ENCODE measurements around the gene CANT1.
"Not testable (repeated sequence)": the region's sequence is repeated elsewhere in the genome, so short reads cannot be mapped to it uniquely, and the experiment has no call there.

CANT1 gene

DNA sequence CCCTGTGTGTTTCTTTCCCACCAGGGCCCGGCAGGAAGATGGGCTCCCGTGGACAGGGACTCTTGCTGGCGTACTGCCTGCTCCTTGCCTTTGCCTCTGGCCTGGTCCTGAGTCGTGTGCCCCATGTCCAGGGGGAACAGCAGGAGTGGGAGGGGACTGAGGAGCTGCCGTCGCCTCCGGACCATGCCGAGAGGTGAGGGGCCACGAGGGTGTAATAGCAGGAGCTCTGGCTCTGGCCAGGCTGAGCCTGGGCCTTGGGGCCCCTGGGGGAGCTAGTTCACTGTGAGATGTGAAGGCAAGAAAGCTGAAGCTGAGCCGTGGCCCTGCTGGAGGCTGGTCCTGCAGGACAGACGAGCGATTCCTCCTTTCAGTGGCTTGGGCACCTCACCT is 34.4 kb upstream of the CANT1 start:
- FAIRE-seq: no peak

DNA sequence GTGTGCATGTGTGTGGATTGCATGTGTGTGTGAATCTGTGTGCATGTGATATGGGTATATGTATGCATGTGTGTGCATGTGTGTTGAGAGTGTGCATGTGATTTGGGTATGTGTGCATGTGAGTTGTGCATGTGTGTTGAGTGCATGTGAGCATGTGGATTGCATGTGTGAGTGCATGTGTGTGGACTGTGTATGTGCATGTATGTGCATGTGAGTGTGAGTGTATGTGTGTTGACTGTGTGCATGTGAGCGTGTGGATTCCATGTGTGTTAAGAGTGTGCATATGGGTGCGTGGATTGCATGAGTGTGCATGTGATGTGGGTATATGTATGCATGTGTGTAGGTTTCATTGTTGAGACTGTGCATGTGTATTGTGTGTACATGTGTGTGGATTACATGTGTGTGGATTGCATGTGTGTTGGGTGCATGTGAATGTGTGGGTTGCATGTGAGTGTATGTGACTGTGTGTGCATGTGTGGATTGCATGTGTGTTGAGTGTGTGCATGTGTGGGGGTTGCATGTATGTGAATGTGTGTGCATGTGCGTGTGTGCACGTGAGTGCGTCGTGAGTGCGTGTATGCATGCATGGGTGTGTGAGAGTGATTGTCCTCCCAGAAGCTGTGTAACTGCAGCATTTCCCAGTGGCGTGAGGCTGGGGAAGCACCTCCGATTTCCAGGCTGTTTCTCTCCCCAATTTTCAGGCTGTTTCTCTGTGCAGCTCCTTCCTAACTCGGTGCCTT is 33.8 kb upstream of the CANT1 start:
- DNase-seq (ENCODE audit: insufficient read length, low spot score): no peak
- FAIRE-seq: no peak

More for the DNA sequence above, 34.4 kb upstream of the CANT1 start:
- no peak for DNase-seq (ENCODE audit: insufficient read length, low spot score)

DNA sequence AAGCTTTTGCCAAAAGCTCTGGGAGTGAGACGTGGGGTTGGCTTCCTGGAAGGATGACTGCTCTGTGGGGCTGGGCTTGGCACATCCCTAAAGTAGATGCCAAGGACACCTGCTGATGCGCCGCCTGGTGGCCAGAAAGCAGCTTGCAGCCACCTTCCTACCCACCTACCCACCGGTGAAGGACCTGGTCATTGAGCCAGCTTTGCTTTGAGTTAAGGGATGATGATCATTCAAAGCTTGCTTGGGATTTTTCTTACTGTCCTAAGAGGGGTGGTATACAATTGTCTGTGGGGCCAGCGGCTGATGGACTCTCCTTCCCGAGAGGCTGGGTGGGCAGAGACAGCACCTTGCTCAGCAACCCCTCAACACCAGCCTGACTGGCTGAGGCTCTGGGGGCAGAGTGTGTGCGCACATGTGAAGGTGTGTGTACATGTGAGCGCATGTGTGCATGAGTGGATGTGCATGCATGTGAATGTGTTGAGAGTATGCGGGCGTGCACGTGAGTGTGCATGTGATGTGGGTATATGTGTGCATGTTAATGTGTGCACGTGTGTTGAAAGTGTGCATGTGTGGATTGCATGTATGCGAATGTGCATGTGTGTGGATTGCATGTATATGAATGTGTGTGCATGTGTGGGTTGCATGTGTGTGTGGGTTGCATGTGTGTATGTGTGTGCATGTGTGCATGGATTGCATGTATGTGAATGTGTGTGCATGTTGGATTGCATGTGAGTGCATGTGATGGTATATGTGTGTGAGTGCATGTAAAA is 33.0 kb upstream of the CANT1 start:
- FAIRE-seq: no peak
- DNase-seq (ENCODE audit: insufficient read length, low spot score): no peak

DNA sequence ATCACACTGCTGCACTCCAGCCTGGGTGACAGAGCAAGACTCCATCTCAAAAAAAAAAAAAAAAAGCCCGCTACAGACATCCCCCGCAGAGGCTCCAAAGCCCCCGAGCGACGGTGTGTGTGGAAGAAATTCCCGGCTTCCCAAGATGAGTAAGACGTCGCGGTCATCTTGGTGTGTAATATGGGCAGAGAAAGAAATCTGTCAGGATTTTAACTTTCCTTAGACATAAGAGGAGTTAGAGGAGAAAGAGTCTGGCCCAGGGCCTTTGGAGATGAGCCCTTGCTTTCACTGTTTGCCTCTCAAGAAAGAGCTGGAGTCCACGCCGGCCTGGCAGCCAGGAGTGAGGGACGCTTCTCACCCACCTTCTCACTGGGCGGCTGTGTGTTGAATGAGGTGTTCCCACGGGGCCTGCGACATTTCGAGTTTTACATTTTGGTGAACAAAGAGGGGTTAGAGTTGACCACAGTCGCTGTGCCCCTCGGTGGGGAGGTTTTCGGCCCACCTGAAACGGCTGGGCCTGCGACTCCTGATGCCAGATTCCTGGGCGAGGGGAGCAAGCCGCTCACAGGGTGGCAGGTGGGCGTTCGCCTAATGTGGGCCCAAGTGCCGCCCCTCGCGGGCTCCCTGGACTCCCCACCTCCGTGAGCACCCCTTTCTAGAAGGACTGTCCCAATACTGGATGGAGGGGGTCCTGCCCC is 32.3 kb upstream of the CANT1 start:
- FAIRE-seq: no peak
- DNase-seq (ENCODE audit: insufficient read length, low spot score): no peak

DNA sequence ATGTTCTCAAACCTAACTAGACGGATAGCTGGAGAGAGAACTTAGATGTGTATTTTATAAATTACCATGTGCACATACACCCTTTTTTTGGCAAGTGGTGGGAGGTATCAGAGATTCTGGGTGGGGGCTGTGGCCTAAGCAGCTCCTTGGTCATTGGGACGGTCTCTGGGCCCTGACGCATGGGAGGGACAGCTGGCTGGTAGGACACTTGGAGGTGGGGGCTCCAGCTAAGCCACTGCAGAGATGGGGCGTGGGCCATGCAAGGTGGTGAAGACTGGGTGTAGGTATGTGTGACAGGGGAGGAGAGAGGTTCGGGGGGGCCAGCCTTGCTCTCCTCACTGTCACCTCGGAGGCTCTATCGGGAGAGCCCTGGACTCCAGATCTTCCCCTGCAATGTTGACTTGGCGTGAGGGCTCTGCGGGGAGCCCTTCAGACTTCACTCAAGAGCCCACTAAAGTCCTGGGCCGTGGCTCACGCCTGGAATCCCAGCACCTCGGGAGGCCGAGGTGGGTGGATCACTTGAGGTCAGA is 31.5 kb upstream of the CANT1 start:
- FAIRE-seq (no peak), DNase-seq (ENCODE audit: insufficient read length, low spot score) (no peak)

DNA sequence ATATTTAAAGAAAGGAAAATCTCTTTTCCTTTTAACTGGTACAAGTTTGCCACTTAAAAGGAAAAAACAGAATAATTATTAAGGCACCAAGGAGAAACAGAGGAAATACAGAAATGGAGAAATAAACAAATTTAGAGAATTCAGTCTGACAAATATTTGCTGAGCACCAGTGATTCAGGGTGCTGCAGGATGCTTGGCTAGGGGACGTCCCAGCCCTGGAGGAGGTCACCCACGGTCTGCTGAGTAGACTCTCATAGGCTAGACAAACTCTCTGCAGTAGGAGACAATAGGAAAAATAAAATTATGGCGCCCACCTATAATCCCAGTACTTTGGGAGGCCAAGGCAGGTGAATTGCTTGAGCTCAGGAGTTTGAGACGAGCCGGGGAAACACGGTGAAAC is 30.3 kb upstream of the CANT1 start:
- no peak for DNase-seq (ENCODE audit: insufficient read length, low spot score)
- FAIRE-seq: no peak

DNA sequence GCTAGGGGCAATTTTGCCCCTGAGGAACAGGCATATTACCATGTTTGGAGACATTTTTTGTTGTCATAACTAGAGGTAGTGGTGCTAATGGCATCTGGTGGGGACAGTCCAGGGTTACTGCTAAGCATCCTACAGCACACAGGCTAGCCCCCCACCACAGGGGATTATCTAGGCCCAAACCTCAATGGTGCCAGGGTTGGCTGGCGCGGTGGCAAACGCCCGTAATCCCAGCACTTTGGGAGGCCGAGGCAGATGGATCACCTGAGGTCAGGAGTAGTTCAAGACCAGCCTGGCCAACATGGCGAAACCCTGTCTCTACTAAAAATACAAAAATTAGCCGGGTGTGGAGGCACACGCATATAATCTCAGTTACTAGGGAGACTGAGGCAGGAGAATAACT is 29.6 kb upstream of the CANT1 start:
- no peak for FAIRE-seq
- DNase-seq (ENCODE audit: insufficient read length, low spot score): no peak

DNA sequence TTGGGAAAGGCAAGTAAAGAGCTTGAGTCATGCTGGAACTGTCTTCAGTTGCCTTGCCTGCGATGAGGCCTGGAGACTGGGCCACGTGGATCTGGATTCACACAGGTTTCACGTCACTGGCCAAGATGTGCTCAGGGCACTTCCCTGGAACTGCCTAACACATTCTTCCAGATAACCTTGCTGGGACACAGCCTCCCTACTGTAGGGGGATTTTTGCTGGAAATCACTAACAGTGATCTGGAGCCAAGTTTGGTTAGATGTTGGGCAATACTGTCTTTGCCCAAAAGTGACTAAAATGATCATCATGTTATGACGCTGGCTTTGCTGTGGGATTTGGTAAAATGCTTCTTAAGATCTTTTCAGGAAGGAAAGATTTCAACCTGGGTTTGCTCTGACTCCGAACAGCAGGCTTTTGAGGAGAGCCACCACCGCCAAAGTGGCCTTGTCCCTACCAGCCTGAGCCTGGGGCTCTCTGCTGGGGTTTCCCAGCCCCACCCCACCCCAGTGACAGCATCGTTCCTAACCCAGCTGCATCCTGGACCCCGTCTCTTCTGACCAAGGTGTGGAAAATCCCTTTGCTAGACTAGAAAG is 29.1 kb upstream of the CANT1 start:
- FAIRE-seq: no peak
- DNase-seq (ENCODE audit: insufficient read length, low spot score): no peak

DNA sequence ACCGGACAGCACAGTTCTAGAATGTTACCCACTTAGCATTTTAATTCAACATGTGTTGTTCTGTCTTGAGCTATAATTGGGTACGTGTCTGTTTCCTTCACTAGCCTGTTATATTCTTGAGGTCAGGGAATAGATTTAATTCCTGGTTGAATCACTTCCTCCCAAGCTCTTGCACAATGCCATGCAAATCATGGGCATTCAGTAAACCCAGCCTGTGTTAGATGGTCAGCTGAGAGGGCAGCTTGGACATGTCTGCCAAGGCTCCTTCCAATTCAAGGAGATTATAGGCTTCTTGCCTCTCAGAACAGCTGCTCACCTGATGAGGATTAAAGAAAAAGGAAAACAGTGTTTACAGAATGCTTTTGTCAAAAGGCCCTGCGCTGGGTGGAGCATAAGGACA is 27.0 kb upstream of the CANT1 start:
- no peak for DNase-seq (ENCODE audit: insufficient read length, low spot score)
- FAIRE-seq: no peak

DNA sequence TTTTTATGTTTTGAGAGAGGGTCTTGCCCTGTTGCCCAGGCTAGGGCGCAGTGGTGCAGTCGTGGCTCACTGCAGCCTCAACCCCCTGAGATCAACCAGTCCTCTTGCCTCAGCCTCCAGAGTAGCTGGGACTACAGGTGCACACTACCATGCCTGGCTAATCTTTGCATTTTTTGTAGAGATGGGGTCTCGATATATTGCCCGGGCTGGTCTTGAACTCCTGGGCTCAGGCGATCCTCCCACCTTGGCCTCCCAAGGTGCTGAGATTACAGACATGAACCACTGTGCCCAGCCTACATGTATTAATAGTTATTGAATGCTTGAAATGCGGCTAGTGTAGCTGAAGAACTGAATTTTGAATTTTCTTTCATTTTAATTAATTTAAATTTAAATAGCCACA is 26.6 kb upstream of the CANT1 start:
- DNase-seq (ENCODE audit: insufficient read length, low spot score): no peak
- FAIRE-seq: no peak

DNA sequence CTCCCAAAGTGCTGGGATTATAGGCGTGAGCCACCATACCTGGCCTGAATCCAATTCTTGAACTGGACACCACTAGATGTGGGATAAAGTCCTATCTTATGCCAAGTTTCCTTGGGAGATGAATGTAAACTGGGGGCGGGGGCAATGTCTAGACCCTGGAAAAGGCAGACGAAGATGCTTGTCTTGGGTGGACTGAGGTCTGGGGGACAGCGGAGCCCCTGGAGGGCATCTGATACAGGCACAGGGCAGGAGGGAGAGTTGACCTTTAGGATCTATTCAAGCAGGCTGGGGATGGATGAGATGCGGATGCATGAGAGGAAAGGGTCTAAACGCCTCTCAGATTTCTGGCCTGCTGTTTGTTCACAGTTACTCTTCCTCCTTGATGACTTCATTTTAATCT is 26.1 kb upstream of the CANT1 start:
- FAIRE-seq: no peak

DNA sequence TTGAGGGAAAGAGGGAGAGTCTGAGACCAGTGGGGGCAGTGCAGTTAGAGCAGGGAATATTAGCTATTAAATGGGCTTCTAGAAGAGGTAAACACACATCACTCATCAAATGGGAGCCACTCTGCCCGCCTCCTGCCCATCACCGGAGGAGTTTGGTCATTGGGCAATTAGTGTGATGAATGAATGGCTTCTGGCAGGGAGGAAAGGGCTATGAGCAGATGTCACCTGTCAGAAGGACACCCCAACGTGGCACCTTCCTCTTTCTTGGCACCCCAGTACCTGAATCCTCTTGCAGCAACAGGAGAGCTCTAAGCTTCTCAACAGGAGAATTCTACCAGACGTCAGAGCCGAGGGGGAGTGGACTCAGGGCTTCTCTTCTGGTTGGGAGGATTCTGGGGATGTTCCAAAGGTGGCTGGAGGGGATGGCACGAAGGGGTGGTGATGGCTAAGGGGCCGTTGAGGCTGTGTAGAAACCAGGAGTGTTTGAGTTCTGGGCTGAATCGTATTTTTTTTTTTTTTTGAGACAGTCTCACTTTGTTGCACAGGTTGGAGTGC is 25.4 kb upstream of the CANT1 start:
- DNase-seq (ENCODE audit: insufficient read length, low spot score): no peak
- FAIRE-seq: no peak

More for the DNA sequence above, 26.1 kb upstream of the CANT1 start:
- DNase-seq (ENCODE audit: insufficient read length, low spot score): no peak

DNA sequence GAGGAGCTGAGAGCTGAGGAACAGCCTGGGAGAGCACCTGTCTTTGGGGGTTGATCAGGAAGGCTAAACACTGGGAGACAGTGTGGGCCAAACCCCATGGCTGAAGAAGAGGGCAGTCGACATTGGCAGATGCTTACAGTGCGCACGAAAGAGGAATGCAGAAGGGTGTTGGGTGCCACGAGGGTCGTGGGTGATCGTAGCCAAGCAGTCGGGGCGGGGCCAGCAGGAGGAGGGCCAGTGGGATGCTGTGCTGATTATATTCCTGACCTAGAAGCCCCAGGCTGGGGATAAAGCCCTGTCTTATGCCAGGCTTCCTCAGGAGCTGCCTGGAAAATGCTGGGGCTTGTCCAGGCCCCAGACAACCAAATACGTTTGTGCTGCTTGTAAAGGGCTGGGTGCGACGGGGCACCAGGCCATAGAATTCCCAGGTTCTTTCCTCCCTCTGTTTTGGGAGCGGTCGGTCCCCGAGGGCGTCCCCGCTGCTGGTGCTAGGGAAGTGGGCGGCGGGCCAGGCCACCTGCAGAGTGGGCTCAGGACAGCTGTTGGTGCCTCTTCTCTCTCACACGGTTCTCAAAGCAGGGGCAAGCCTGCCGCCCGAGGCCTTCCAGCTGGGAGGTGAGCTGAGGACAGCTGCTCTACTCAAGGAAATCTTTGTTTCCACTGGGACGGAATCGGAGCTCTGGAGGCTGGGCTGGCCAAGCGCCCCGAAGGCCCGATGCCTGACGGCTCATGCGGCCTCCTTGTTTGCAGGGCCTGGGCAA is 24.4 kb upstream of the CANT1 start:
- DNase-seq (ENCODE audit: insufficient read length, low spot score): no peak
- FAIRE-seq: no peak

DNA sequence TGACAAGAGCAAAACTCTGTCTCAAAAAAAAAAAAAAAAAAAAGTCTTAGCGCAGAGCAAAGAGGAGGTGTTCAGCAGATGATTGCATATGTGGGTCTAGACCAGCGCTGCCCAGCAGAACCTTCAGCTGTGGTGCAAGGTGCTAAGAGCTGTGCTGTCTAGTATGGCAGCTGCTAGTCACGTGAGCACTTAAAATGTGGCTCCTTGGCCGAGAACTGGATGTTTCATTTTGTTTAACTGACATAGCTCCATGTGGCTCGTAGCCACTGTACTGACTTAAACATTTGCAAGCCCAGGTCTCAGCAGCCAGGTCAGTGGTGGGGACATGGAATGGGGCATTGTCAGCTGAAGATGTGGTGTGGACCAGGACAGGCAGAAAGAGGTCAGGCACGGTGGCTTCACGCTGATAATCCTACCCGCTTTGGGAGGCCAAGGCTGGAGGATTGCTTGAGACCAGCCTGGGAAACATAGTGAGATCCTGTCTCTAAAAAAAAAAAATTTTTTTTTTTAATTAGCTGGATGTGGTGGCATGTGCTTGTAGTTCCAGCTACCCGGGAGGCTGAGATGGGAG is 23.6 kb upstream of the CANT1 start:
- FAIRE-seq: no peak
- no peak for DNase-seq (ENCODE audit: insufficient read length, low spot score)

DNA sequence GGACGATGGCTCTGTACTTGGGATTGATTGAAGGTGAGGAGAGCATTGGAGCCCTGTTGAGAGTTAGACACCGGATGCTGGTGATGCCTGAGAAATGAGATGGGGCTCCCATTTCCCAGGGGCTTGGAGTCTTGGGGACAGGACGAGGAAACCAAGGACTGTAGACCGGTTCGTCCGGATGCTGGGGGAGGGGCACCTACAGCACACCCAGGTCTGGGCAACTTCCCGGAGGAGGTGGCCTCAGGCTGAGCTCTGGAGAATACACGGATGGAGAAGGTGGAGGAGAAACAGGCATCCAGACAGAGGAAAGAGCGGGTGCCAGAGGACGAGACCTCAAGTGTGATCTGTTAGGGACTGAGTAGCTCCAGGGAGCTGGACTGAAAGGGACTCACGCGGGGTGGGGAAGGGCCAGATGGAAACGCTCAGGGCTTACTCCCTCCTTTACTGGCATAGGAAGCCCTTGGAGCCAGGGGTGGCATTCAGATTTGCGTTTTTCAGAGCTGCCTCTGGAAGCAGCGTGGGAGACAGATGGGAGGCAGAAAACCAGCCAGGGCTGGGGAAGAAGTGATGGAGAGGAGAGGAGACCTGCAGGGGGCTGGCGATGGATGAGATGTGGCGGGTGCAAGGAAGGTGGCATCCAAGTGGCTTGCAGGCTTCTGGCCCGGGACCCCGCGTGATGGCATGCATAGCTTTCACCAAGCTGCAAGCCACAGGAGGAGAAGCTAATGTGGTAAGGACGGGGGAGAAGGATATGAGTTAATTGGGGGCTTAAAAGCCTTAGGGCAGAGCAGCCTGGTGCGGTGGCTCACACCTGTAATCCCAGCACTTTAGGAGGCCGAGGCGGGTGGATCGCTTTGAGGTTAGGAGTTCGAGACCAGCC is 22.7 kb upstream of the CANT1 start:
- FAIRE-seq (no peak), DNase-seq (ENCODE audit: insufficient read length, low spot score) (no peak)

DNA sequence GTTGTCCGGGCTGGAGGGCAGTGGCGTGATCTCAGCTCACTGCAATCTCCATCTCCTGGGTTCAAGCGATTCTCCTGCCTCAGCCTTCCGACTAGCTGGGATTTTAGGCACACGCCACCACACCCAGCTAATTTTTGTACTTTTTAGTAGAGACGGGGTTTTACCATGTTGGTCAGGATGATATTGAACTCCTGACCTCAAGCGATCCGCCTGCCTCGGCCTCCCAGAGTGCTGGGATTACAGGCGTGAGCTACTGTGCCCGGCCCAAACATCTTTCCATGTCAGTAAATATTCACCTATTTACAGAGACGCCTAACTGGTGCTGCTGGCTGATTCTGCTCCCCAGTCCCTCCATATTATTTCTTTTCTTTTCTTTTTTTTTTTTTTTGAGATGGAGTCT is 21.1 kb upstream of the CANT1 start:
- not testable (repeated sequence) for DNase-seq (ENCODE audit: insufficient read length, low spot score); FAIRE-seq

DNA sequence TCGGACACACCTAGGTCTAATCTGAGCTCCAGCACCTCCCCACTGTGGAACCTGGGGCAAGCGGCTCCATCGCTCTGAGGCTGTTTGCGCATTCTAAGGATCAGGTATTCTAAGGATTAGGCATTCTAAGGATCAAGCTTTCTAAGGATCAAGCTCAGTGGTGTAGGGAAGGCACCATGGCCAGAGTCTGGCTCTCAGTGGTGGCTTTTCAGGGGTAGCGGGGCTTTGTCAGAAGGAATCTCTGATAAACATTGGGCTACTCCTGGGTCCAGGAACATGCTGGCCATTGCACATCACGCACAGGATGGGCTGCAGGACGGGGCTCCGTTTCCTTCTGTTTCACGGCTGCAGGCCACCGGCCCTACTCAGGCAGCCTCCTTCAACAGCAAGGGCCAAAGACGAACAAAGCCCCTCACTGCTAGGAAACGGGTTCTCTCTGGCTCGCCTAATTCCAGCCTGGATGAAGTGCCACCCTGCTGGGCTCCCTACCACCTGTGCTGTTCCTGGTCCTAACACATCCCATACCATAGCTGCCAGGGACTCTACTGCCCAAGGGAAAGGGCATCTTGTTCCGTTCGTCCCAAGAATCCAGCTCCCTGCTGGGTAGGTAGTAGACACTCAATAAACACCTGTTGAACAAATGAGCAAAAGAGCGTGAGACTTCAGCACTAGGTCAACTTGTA is 19.9 kb upstream of the CANT1 start:
- FAIRE-seq (no peak), DNase-seq (ENCODE audit: insufficient read length, low spot score) (no peak)

Measured in GM19239 (cell line).